Ectodermal cell (in vitro differentiated cells): ENCODE measurements around the gene PTPRS.

Experiments
- H3K27ac ChIP-seq: 2 replicates; pipeline ENCODE4 v1.7.0; 2013; ENCODE audit warnings: mild to moderate bottlenecking, low read depth, low read length; ENCODE audit not compliant: insufficient read depth, poor library complexity, severe bottlenecking
- H3K27me3 ChIP-seq: 2 replicates; pipeline ENCODE4 v1.7.0; 2013; ENCODE audit warnings: mild to moderate bottlenecking, low read length; ENCODE audit not compliant: insufficient read depth, control insufficient read depth, poor library complexity, severe bottlenecking
- H3K36me3 ChIP-seq: one replicate; pipeline ENCODE4 v1.7.0; 2013; ENCODE audit warnings: low read length; ENCODE audit not compliant: control insufficient read depth, insufficient read depth
- H3K4me1 ChIP-seq: one replicate; pipeline ENCODE4 v1.7.0; 2013; ENCODE audit warnings: low read length; ENCODE audit not compliant: control insufficient read depth, insufficient read depth
- H3K4me3 ChIP-seq: 2 replicates; pipeline ENCODE4 v1.7.0; 2013; ENCODE audit warnings: low read depth, low read length, control low read depth; ENCODE audit not compliant: insufficient read depth
- H3K9me3 ChIP-seq: 2 replicates; pipeline ENCODE4 v1.7.0; 2013; ENCODE audit warnings: mild to moderate bottlenecking, low read length, moderate library complexity; ENCODE audit not compliant: control insufficient read depth
- WGBS, 2 experiments: methylation state at CpG; one replicate each; pipeline ENCODE4 v1.1.7; 2013; ENCODE audit warnings: missing lambda C conversion rate in 2 of 2; 5-methylcytosine and 5-hydroxymethylcytosine counted together

Gene PTPRS

GRCh38 chr19:5341448-5341820 is 822 bp upstream of the PTPRS start:
- Histone ChIP-seq H3K9me3 (no peaks in the 10 kb centered on the region), H3K36me3 (no peaks in the 10 kb centered on the region), H3K27me3 (peaks cover 14% of the 10 kb centered on the region), H3K4me1 (peaks cover 19% of the 10 kb centered on the region), H3K27ac (no peak overlapping the region), H3K4me3 (no peak overlapping the region)
- WGBS, 2 experiments, result 94 to 95% methylated on average over 11 to 12 of the region's 13 CpGs

GRCh38 chr19:5339950-5340636 is 519 bp downstream of the PTPRS start:
- no peaks in the 10 kb centered on the region for H3K36me3 ChIP-seq
- peaks cover 14% of the 10 kb centered on the region for H3K27me3 ChIP-seq
- H3K9me3 ChIP-seq, result no peaks in the 10 kb centered on the region
- H3K27ac ChIP-seq, result peak overlapping the region; percentile 81
- H3K4me3 ChIP-seq, result peak overlapping the region; percentile 87
- 0% methylated on average over 73 of the region's 73 CpGs for WGBS, 2 experiments
- peaks cover 19% of the 10 kb centered on the region for H3K4me1 ChIP-seq

GRCh38 chr19:5339198-5339949 is 1.2 kb downstream of the PTPRS start:
- peaks cover 5% of the 10 kb centered on the region for H3K36me3 ChIP-seq
- H3K4me3 ChIP-seq, result peak overlapping the region; percentile 87
- no peaks in the 10 kb centered on the region for H3K9me3 ChIP-seq
- H3K27ac ChIP-seq, result peak overlapping the region; percentile 81
- WGBS, 2 experiments, result 1% methylated on average over 39 of the region's 39 CpGs
- peaks cover 14% of the 10 kb centered on the region for H3K27me3 ChIP-seq
- peaks cover 19% of the 10 kb centered on the region for H3K4me1 ChIP-seq

- peaks cover 9% of the 10 kb centered on the region for H3K36me3 ChIP-seq
- WGBS, 2 experiments, result 1 to 3% methylated on average over 29 of the region's 29 CpGs
- peaks cover 14% of the 10 kb centered on the region for H3K27me3 ChIP-seq
- peak overlapping the region; percentile 87 for H3K4me3 ChIP-seq
- peaks cover 19% of the 10 kb centered on the region for H3K4me1 ChIP-seq
- no peaks in the 10 kb centered on the region for H3K9me3 ChIP-seq
- H3K27ac ChIP-seq, result peak overlapping the region; percentile 20
These were observed 1.9 kb downstream of the PTPRS start for GRCh38 chr19:5338656-5339197.

GRCh38 chr19:5337708-5338655 is 2.6 kb downstream of the PTPRS start:
- peak overlapping the region; percentile 87 for H3K4me3 ChIP-seq
- WGBS, 2 experiments, result 64 to 65% methylated on average over 34 of the region's 34 CpGs
- H3K9me3 ChIP-seq, result no peaks in the 10 kb centered on the region
- H3K27me3 ChIP-seq, result peaks cover 14% of the 10 kb centered on the region
- peaks cover 19% of the 10 kb centered on the region for H3K4me1 ChIP-seq
- H3K36me3 ChIP-seq, result peaks cover 9% of the 10 kb centered on the region
- H3K27ac ChIP-seq, result no peak overlapping the region

- no peak overlapping the region for H3K27ac ChIP-seq
- H3K4me3 ChIP-seq, result no peak overlapping the region
- H3K36me3 ChIP-seq, result peaks cover 9% of the 10 kb centered on the region
- H3K4me1 ChIP-seq, result peaks cover 19% of the 10 kb centered on the region
- WGBS, 2 experiments, result 85 to 87% methylated on average over 24 of the region's 24 CpGs
- H3K9me3 ChIP-seq, result no peaks in the 10 kb centered on the region
- peaks cover 13% of the 10 kb centered on the region for H3K27me3 ChIP-seq
These were observed 3.5 kb downstream of the PTPRS start for GRCh38 chr19:5337126-5337525.

GRCh38 chr19:5336195-5336965 is 4.2 kb downstream of the PTPRS start:
- no peaks in the 10 kb centered on the region for H3K9me3 ChIP-seq
- H3K27me3 ChIP-seq, result peaks cover 6% of the 10 kb centered on the region
- H3K27ac ChIP-seq, result no peak overlapping the region
- peaks cover 19% of the 10 kb centered on the region for H3K4me1 ChIP-seq
- peaks cover 9% of the 10 kb centered on the region for H3K36me3 ChIP-seq
- no peak overlapping the region for H3K4me3 ChIP-seq
- WGBS, 2 experiments, result 54 to 57% methylated on average over 16 to 18 of the region's 21 CpGs

GRCh38 chr19:5335593-5335992 is 5.0 kb downstream of the PTPRS start:
- no peak overlapping the region for H3K27ac ChIP-seq
- WGBS, 2 experiments, result 94 to 95% methylated on average over 15 of the region's 15 CpGs

GRCh38 chr19:5334824-5335500 is 5.7 kb downstream of the PTPRS start:
- no peaks in the 10 kb centered on the region for H3K9me3 ChIP-seq
- no peaks in the 10 kb centered on the region for H3K27me3 ChIP-seq
- H3K4me3 ChIP-seq, result no peak overlapping the region
- peaks cover 9% of the 10 kb centered on the region for H3K36me3 ChIP-seq
- 95 to 96% methylated on average over 32 of the region's 32 CpGs for WGBS, 2 experiments
- H3K4me1 ChIP-seq, result peaks cover 19% of the 10 kb centered on the region
- H3K27ac ChIP-seq, result no peak overlapping the region

More at GRCh38 chr19:5335593-5335992, 5.0 kb downstream of the PTPRS start:
- Histone ChIP-seq H3K27me3 (no peaks in the 10 kb centered on the region), H3K36me3 (peaks cover 9% of the 10 kb centered on the region), H3K4me1 (peaks cover 19% of the 10 kb centered on the region), H3K9me3 (no peaks in the 10 kb centered on the region), H3K4me3 (no peak overlapping the region)
